ENCODE results near the gene HMG20A. TPM values are rescaled to one million over a fixed set of nuclear protein-coding genes. Genes with fewer than 3 reads are reported as not detected.

HMG20A gene
- total and polyA plus RNA-seq, 9 of the 15 experiments (the other 6 are each of a cell fraction or from before 2014, with no cell fraction given), result 25.0 to 68.1 (median 38.9) TPM

- no peak for ATAC-seq
- no peaks in the 10 kb centered on the region for H3K9me1 ChIP-seq (ENCODE audit: control insufficient read depth, insufficient read depth, low read length)
- H4K20me1 ChIP-seq (replicated peaks; ENCODE audit: control insufficient read depth, insufficient read depth, low read length), result no peaks in the 10 kb centered on the region; the same call in 1 of the 2 replicates
- TF ChIP-seq ZNF436 (CRISPR knock-in tag; IDR thresholded peaks at IDR 0.05) (no peak), STAT5B (CRISPR knock-in tag; IDR thresholded peaks at IDR 0.05) (no peak), GABPB1 (CRISPR knock-in tag; IDR thresholded peaks at IDR 0.05) (no peak), ZNF274 (IDR thresholded peaks at IDR 0.05; ENCODE audit: borderline replicate concordance, low read depth, low read length) (no peak), MCM5 (IDR thresholded peaks at IDR 0.05; ENCODE audit: low read depth) (no peak), ZNF24 (IDR thresholded peaks at IDR 0.05) (no peak), CBX3 (IDR thresholded peaks at IDR 0.05; ENCODE audit: borderline replicate concordance in 1 of 2, low read length in 2 of 2) (no peak), MXD1 (CRISPR knock-in tag; IDR thresholded peaks at IDR 0.05; ENCODE audit: borderline replicate concordance, poor library complexity, severe bottlenecking) (no peak), TARDBP (IDR thresholded peaks at IDR 0.05) (no peak), ZSCAN32 (CRISPR knock-in tag; IDR thresholded peaks at IDR 0.05) (no peak), ZNF655 (CRISPR knock-in tag; IDR thresholded peaks at IDR 0.05) (no peak)
- TF ChIP-seq, protein P1, sequence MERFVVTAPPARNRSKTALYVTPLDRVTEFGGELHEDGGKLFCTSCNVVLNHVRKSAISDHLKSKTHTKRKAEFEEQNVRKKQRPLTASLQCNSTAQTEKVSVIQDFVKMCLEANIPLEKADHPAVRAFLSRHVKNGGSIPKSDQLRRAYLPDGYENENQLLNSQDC (CRISPR knock-in tag; IDR thresholded peaks at IDR 0.05), result no peak
- 0% methylated on average over 2 of the region's 2 CpGs for WGBS (ENCODE audit: insufficient coverage, low coverage, missing lambda C conversion rate)
- in situ Hi-C loops (cut with MboI) (no loop called here), intact Hi-C loops (cut with micrococcal nuclease) (no loop called here)
- no peaks in the 10 kb centered on the region for H3K36me3 ChIP-seq (ENCODE audit: control insufficient read depth, insufficient read depth, low read length)
- no peak overlapping the region for H3K9ac ChIP-seq (ENCODE audit: insufficient read depth in 1 of 2, low read depth in 2 of 2, low read length in 2 of 2)
- H3K9me3 ChIP-seq (replicated peaks; ENCODE audit: control insufficient read depth, insufficient read depth, low read depth, low read length), result no peaks in the 10 kb centered on the region
- peaks cover 21 to 46% of the 10 kb centered on the region in 2 experiments; a peak in 4 of 5 replicates for H3K27me3 ChIP-seq (ENCODE audit: control insufficient read depth in 2 of 2, insufficient read depth in 2 of 2, low read length in 2 of 2)
- POLR2A ChIA-PET, result no interaction called here
- CTCF ChIA-PET (ENCODE audit: low intra/inter-chr PET ratio), result no interaction called here
- H3K4me1 ChIP-seq (replicated peaks in 1 of 2; ENCODE audit: control insufficient read depth in 2 of 2, insufficient read depth in 2 of 2, low read length in 2 of 2), result 0 out of 5 replicates have a peak, but pooled peaks cover 0 to 3% of the 10 kb centered on the region in 2 experiments
- no peak overlapping the region for H3K27ac ChIP-seq (ENCODE audit: extremely low read depth, low read depth, low read length)
- H3K4me2 ChIP-seq (ENCODE audit: insufficient read depth, low read length), result no peak overlapping the region
- no peak overlapping the region for H3K4me3 ChIP-seq
- no peak for DNase-seq (ENCODE audit: extremely low read depth in 1 of 4, low spot score in 3 of 4)
- FAIRE-seq, result no peak
- no TSS peak for BruUV-seq (replicated peaks)
- H2AFZ ChIP-seq (ENCODE audit: low read depth, low read length), result no peak overlapping the region
- H3K79me2 ChIP-seq (ENCODE audit: control insufficient read depth, insufficient read depth, low read length), result no peaks in the 10 kb centered on the region
Measured at GRCh38 chr15:77515613-77516012, 94.9 kb downstream of the HMG20A start.
